HG02588 (cell line): ENCODE data around the gene TCFL5.

ENCODE experiments used
- ATAC-seq: cut with Tn5 transposase; IDR thresholded peaks from one replicate; pipeline ENCODE4 v1.9.1; 2021; ENCODE audit warnings: mild to moderate bottlenecking, moderate library complexity; ENCODE audit not compliant: unreplicated experiment

TCFL5 gene

GRCh38 chr20:62861726-62862336 lies at the start of gene TCFL5:
TSS of gene TCFL5 (minus strand) at chr20:62861822. CDS start at chr20:62861670, 152 bp downstream.
- peak; percentile 59 for ATAC-seq

- ATAC-seq: no peak
Observed at GRCh38 chr20:62910777-62911497, 49.3 kb upstream of the TCFL5 start.

- ATAC-seq: no peak
Observed at GRCh38 chr20:62910217-62910766, 48.7 kb upstream of the TCFL5 start.

GRCh38 chr20:62908971-62909791 lies 47.6 kb upstream of the TCFL5 start:
- ATAC-seq: no peak

- no peak for ATAC-seq
Observed at GRCh38 chr20:62907384-62908317, 46.0 kb upstream of the TCFL5 start.

GRCh38 chr20:62906647-62907375 lies 45.2 kb upstream of the TCFL5 start:
- no peak for ATAC-seq

GRCh38 chr20:62906209-62906608 lies 44.6 kb upstream of the TCFL5 start:
- ATAC-seq: no peak

- ATAC-seq: no peak
Observed at GRCh38 chr20:62905536-62906117, 44.0 kb upstream of the TCFL5 start.

- no peak for ATAC-seq
Observed at GRCh38 chr20:62902926-62903615, 41.4 kb upstream of the TCFL5 start.

GRCh38 chr20:62901891-62902290 lies 40.3 kb upstream of the TCFL5 start:
- ATAC-seq: no peak

- ATAC-seq: peak; percentile 3
Observed at GRCh38 chr20:62900692-62901584, 39.3 kb upstream of the TCFL5 start.

- ATAC-seq: peak; percentile 71
Observed at GRCh38 chr20:62900052-62900691, 38.5 kb upstream of the TCFL5 start.

GRCh38 chr20:62899633-62900051 lies 38.0 kb upstream of the TCFL5 start:
- no peak for ATAC-seq

- ATAC-seq: no peak
Observed at GRCh38 chr20:62898970-62899632, 37.5 kb upstream of the TCFL5 start.

- ATAC-seq: no peak
Observed at GRCh38 chr20:62898093-62898964, 36.7 kb upstream of the TCFL5 start.

- ATAC-seq: no peak
Observed at GRCh38 chr20:62897666-62898065, 36.0 kb upstream of the TCFL5 start.
